Measurements from ENCODE around the gene FMNL2. TPM values are rescaled to one million over a fixed set of nuclear protein-coding genes. Genes with fewer than 3 reads are reported as not detected.

The FMNL2 gene
- total RNA-seq, 1 donor from 2014 or later: 166 TPM

GRCh38 chr2:152488075-152488474 lies 153.1 kb downstream of the FMNL2 start:
- H3K36me3 Mint-ChIP-seq (ENCODE audit: unreplicated experiment): no peaks in the 10 kb centered on the region

DNA sequence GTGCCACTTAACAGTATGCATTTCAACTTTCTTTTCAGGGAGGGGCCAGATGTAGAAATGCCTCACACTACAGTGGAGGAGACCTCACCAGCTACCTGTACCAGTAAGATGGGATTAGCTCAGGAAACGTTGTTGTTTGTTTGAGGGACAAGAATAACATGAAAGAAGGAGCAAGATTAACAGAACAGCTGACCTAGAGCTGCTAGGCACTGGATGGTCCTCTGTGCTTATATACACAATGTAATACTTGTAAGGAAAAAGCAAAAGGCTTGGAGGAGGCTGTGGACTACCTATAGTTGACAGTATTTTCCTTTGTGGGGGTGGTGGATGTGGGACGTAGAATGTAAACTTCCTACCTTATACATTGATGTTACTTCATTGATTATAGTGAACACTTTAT lies 154.4 kb downstream of the FMNL2 start:
- H3K27me3 Mint-ChIP-seq (ENCODE audit: unreplicated experiment): peaks cover 9% of the 10 kb centered on the region
- H3K4me3 Mint-ChIP-seq (ENCODE audit: unreplicated experiment): no peak overlapping the region
- TF ChIP-seq CTCF (IDR thresholded peaks at IDR 0.05; ENCODE audit: partially characterized antibody, unreplicated experiment): no peak
- peaks cover 14% of the 10 kb centered on the region for H3K9me3 Mint-ChIP-seq (ENCODE audit: unreplicated experiment)
- H3K36me3 Mint-ChIP-seq (ENCODE audit: unreplicated experiment): no peaks in the 10 kb centered on the region
- H3K4me1 Mint-ChIP-seq (ENCODE audit: low read depth, unreplicated experiment): peaks cover 49% of the 10 kb centered on the region
- H3K27ac Mint-ChIP-seq (ENCODE audit: unreplicated experiment): peak overlapping the region; percentile 46
- DNase-seq: no peak

More at GRCh38 chr2:152488075-152488474, 153.1 kb downstream of the FMNL2 start:
- DNase-seq: no peak
- Mint-ChIP-seq H3K27ac (ENCODE audit: unreplicated experiment) (no peak overlapping the region), H3K4me3 (ENCODE audit: unreplicated experiment) (no peak overlapping the region), H3K9me3 (ENCODE audit: unreplicated experiment) (peaks cover 9% of the 10 kb centered on the region), H3K27me3 (ENCODE audit: unreplicated experiment) (peaks cover 7% of the 10 kb centered on the region), H3K4me1 (ENCODE audit: low read depth, unreplicated experiment) (peaks cover 47% of the 10 kb centered on the region)
- TF ChIP-seq CTCF (IDR thresholded peaks at IDR 0.05; ENCODE audit: partially characterized antibody, unreplicated experiment): no peak

- no peak for TF ChIP-seq CTCF (IDR thresholded peaks at IDR 0.05; ENCODE audit: partially characterized antibody, unreplicated experiment)
- Mint-ChIP-seq H3K4me1 (ENCODE audit: low read depth, unreplicated experiment) (peaks cover 45% of the 10 kb centered on the region), H3K36me3 (ENCODE audit: unreplicated experiment) (no peaks in the 10 kb centered on the region), H3K9me3 (ENCODE audit: unreplicated experiment) (peaks cover 16% of the 10 kb centered on the region), H3K4me3 (ENCODE audit: unreplicated experiment) (no peak overlapping the region), H3K27ac (ENCODE audit: unreplicated experiment) (peak overlapping the region; percentile 75), H3K27me3 (ENCODE audit: unreplicated experiment) (peaks cover 4% of the 10 kb centered on the region)
- no peak for DNase-seq
Observed at GRCh38 chr2:152490686-152491455, 155.9 kb downstream of the FMNL2 start.

GRCh38 chr2:152492131-152492530 lies 157.2 kb downstream of the FMNL2 start:
- TF ChIP-seq CTCF (IDR thresholded peaks at IDR 0.05; ENCODE audit: partially characterized antibody, unreplicated experiment): no peak
- H3K9me3 Mint-ChIP-seq (ENCODE audit: unreplicated experiment): peaks cover 16% of the 10 kb centered on the region
- no peaks in the 10 kb centered on the region for H3K36me3 Mint-ChIP-seq (ENCODE audit: unreplicated experiment)
- no peak overlapping the region for H3K27ac Mint-ChIP-seq (ENCODE audit: unreplicated experiment)
- H3K4me1 Mint-ChIP-seq (ENCODE audit: low read depth, unreplicated experiment): peaks cover 41% of the 10 kb centered on the region
- no peak overlapping the region for H3K4me3 Mint-ChIP-seq (ENCODE audit: unreplicated experiment)
- DNase-seq: no peak
- H3K27me3 Mint-ChIP-seq (ENCODE audit: unreplicated experiment): peaks cover 4% of the 10 kb centered on the region

- Mint-ChIP-seq H3K27ac (ENCODE audit: unreplicated experiment) (no peak overlapping the region), H3K4me3 (ENCODE audit: unreplicated experiment) (no peak overlapping the region), H3K27me3 (ENCODE audit: unreplicated experiment) (peaks cover 4% of the 10 kb centered on the region), H3K9me3 (ENCODE audit: unreplicated experiment) (peaks cover 16% of the 10 kb centered on the region), H3K36me3 (ENCODE audit: unreplicated experiment) (no peaks in the 10 kb centered on the region), H3K4me1 (ENCODE audit: low read depth, unreplicated experiment) (peaks cover 46% of the 10 kb centered on the region)
- no peak for TF ChIP-seq CTCF (IDR thresholded peaks at IDR 0.05; ENCODE audit: partially characterized antibody, unreplicated experiment)
- no peak for DNase-seq
Observed at GRCh38 chr2:152492911-152493310, 157.9 kb downstream of the FMNL2 start.

Data from glutamatergic neuron (in vitro differentiated cells).